HL-60 (cell line): ENCODE measurements around the gene SP8.

Experiments used
- DNase-seq, 2 experiments: peaks; one replicate each; pipeline ENCODE4 v3.0.0-alpha.2; 2010 to 2020; ENCODE audit warnings: low read depth in 1 of 2, low spot score in 1 of 2
- H3K27ac ChIP-seq: fragments of 250-450 bp; sonication (Bioruptor Pico); replicated peaks from 2 replicates; pipeline ENCODE4 v1.5.1; 2020; ENCODE audit warnings: mild to moderate bottlenecking, moderate library complexity
- H3K27me3 ChIP-seq: fragments of 250-450 bp; sonication (Bioruptor Pico); 2 replicates; pipeline ENCODE4 v1.5.1; 2021; ENCODE audit warnings: mild to moderate bottlenecking, moderate library complexity; ENCODE audit not compliant: insufficient read depth, poor library complexity, severe bottlenecking
- H3K4me3 ChIP-seq: replicated peaks from 2 replicates; pipeline ENCODE4 v1.5.1; 2011; ENCODE audit warnings: mild to moderate bottlenecking, control low read depth, low read length; ENCODE audit not compliant: insufficient read depth
- CTCF ChIP-seq: IDR thresholded peaks from one replicate; pipeline ENCODE4 v1.5.1; 2011; ENCODE audit warnings: low read length, control low read depth, inconsistent platforms; ENCODE audit not compliant: insufficient read depth
- GABPA ChIP-seq: IDR thresholded peaks from 2 replicates; pipeline ENCODE4 v1.6.1; 2012; ENCODE audit warnings: low read depth
- POLR2AphosphoS5 ChIP-seq: IDR thresholded peaks from 2 replicates; pipeline ENCODE4 v1.6.1; 2012; ENCODE audit warnings: low read depth
- REST ChIP-seq: IDR thresholded peaks from 2 replicates; pipeline ENCODE4 v1.6.1; 2012; ENCODE audit warnings: low read depth; ENCODE audit not compliant: insufficient replicate concordance
- SPI1 ChIP-seq: IDR thresholded peaks from 2 replicates; pipeline ENCODE4 v1.6.1; 2012; ENCODE audit warnings: low read depth, mild to moderate bottlenecking, borderline replicate concordance

The SP8 gene

GRCh38 chr7:20741801-20742200, 44.9 kb downstream of the SP8 start:
- Histone ChIP-seq H3K27ac (no peak overlapping the region), H3K27me3 (no peaks in the 10 kb centered on the region), H3K4me3 (no peak overlapping the region)
- no peak for TF ChIP-seq POLR2AphosphoS5
- no peak for TF ChIP-seq REST
- no peak for DNase-seq

GRCh38 chr7:20738518-20739481, 47.9 kb downstream of the SP8 start:
- Histone ChIP-seq H3K27ac (no peak overlapping the region), H3K4me3 (no peak overlapping the region), H3K27me3 (no peaks in the 10 kb centered on the region)
- no peak for DNase-seq
- TF ChIP-seq SPI1 = no peak
- no peak for TF ChIP-seq CTCF
- no peak for TF ChIP-seq REST
- no peak for TF ChIP-seq GABPA
- TF ChIP-seq POLR2AphosphoS5 = no peak

GRCh38 chr7:20737840-20738448, 48.7 kb downstream of the SP8 start:
- H3K4me3 ChIP-seq = no peak overlapping the region
- no peak for TF ChIP-seq CTCF
- TF ChIP-seq GABPA = no peak
- no peak for TF ChIP-seq POLR2AphosphoS5
- no peak for TF ChIP-seq SPI1
- no peak for TF ChIP-seq REST
- H3K27me3 ChIP-seq = no peaks in the 10 kb centered on the region
- DNase-seq = no peak
- H3K27ac ChIP-seq = no peak overlapping the region
